GM19452 (cell line): ENCODE measurements around the gene HSD17B1.
A peak's percentile ranks its signal among the peaks of the same experiment; 100 is the strongest.
"Not testable (repeated sequence)": the region's sequence is repeated elsewhere in the genome, so short reads cannot be mapped to it uniquely, and the experiment has no call there.

Experiments used
- ATAC-seq: cut with Tn5 transposase; IDR thresholded peaks from one replicate; pipeline ENCODE4 v1.9.1; 2021; ENCODE audit not compliant: unreplicated experiment

HSD17B1 gene

DNA sequence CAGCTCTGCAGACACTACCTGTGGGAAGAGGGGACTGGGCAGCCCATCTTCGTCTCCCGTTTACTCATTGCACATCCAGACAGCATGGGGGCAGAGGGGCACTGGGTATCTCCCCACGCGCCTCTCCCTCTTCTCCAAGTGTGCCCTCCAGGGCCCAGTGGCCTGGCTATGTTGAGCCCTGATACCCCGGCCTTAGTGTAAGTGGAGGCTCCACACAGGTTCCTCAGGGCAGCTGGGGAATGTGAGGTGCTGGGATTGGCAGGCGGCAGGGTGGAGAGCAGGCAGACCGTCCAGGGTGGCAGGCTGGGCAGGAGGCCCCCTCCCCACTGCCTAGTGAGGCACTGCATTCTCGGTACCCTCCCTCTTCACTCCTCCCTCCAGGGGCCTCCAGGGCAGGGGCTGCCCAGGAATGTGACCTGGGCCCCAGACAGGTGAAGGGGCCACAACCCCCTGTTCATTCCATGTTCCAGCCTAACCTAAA is 29.9 kb upstream of the HSD17B1 start:
- ATAC-seq = no peak

DNA sequence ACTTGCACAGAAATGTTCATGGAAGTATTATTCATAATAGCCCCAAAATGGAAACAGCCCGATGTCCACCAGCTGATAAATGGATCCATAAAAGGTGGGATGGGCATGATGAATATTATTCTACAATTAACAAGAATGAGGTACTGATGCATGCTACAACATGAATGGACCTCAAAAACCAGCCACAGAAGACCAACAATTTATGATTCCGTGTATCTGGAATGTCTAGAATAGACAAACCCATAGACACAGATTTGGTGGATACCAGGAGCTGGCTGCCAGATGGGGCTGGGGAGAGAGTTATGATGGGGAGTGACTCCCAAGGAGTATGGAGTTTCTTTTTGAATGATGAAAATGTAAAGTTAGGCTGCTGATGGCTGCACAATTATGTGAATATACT is 27.5 kb upstream of the HSD17B1 start:
- ATAC-seq = no peak

- no peak for ATAC-seq
Measured at GRCh38 chr17:42526031-42526444, 26.7 kb upstream of the HSD17B1 start.

- no peak for ATAC-seq
Measured at GRCh38 chr17:42527932-42528331, 24.8 kb upstream of the HSD17B1 start.

GRCh38 chr17:42529061-42529460 is 23.7 kb upstream of the HSD17B1 start:
- ATAC-seq = no peak

- no peak for ATAC-seq
Measured at GRCh38 chr17:42530952-42531454, 21.7 kb upstream of the HSD17B1 start.

DNA sequence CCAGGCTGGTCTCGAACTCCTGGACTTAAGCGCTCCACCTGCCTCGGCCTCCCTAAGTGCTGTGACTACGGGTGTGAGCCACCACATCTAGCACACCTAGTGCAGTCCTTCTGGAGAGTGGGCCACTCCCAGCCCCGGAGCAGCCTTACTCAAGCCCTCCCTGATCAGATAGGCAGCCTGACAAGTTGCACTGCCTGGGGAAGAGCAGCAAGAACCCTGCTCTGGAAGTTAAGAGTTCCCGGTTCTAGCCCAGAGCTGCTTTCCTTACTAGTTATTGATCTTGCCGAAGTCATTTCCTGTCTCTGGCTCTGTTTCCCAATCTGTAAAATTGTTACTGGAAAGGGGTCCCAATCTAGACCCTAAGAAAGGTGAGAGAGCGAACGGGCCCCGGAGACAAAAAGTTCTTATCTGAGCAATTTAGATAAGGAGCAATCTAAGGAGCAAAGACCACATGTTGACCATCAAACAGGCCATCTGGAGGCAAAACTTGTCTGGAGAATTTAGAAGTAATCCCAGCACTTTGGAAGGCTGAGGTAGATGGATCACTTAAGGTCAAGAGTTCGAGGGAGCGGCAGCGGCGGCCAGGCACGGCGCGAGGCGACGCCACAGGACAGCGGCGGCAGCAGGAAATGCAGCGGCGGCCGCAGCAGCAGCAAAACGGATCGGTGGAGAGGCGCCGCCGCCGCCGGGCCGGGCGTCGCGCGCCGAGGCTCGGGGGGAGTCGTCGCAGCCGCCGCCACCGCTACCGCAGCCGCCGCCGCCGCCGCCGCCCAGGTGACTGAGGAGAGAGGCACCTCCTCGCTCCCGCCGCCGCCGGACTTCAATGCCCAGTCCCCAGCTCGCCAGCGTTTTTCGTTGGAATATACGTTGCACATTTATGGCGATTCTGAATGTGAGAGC is 21.0 kb upstream of the HSD17B1 start:
- no peak for ATAC-seq

DNA sequence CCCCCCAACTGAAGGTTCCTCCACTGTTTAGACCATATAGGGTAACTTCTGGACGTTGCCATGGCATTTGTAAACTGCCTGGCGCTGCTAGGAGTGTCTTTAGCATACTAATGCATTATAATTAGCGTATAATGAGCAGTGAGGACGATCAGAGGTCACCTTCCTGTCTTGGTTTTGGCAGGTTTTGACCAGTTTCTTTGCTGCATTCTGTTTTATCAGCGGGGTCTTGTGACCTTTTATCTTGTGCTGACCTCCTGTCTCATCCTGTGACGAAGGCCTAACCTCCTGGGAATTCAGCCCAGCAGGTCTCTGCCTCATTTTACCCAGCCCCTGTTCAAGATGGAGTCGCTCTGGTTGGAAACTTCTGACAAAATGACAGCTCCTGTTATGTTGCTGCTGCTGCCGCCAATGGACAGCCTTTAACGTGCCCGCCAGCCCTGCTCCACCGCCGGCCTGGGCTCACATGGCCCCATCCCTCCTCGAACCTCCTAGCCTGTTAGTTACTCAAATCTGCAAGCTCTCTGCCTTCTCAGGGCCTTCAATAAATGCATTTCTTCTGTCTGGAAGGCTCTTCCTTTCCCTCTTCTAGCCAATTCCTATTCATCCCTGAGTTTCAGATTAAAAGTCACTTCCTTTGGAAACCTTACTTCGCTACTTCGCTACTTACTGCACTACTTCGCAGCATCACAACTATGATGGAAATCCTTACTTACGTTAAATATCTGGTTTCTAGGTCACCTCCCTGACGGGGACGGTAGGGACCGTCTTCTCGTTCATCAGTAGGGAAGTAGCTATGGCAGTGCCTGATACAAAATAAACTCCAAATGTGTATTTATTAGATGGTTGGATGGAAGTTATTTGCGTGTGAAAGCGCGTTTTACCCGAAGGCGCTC is 17.3 kb upstream of the HSD17B1 start:
- ATAC-seq = no peak

DNA sequence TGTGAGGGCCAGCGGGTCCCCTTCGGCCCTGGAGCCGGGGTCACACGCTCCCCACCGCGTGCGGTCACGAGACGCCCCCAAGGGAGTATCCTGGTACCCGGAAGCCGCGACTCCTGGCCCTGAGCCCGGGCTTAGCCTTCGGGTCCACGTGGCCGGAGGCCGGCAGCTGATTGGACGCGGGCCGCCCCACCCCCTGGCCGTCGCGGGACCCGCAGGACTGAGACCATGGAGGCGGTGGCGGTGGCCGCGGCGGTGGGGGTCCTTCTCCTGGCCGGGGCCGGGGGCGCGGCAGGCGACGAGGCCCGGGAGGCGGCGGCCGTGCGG is 16.7 kb upstream of the HSD17B1 start, which contains the start of gene NAGLU:
Gene NAGLU, plus strand, starts transcription at position 194 of the 324 bp plus-strand sequence. Its CDS starts 32 bp downstream, at position 226.
- ATAC-seq = peak; percentile 76

DNA sequence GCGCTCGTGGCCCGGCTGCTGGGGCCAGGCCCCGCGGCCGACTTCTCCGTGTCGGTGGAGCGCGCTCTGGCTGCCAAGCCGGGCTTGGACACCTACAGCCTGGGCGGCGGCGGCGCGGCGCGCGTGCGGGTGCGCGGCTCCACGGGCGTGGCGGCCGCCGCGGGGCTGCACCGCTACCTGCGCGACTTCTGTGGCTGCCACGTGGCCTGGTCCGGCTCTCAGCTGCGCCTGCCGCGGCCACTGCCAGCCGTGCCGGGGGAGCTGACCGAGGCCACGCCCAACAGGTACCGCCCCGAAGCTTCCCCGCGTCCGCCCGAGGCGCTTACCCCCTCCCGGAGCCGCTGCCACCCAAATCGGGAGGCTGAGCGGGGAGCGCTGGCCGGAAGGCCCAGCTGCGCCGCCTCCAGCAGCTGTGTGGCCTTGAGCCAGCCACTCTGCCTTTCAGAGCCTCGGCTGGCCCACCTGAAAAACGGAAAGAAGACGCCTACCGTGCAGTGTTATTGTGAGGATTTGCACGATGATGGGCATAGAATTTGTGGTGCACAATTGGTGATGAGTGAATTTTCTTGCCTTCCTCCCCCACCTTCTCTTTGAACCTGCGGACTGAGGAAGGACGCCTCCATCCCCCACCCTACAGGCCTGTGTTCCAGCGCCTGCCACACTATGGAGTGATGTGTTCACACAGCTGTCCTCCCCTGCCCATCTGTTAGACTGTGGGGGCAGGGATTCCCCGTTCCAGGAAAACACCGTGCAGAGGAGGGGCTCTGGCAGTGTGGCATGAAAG is 16.2 kb upstream of the HSD17B1 start:
- ATAC-seq = peak; percentile 65

DNA sequence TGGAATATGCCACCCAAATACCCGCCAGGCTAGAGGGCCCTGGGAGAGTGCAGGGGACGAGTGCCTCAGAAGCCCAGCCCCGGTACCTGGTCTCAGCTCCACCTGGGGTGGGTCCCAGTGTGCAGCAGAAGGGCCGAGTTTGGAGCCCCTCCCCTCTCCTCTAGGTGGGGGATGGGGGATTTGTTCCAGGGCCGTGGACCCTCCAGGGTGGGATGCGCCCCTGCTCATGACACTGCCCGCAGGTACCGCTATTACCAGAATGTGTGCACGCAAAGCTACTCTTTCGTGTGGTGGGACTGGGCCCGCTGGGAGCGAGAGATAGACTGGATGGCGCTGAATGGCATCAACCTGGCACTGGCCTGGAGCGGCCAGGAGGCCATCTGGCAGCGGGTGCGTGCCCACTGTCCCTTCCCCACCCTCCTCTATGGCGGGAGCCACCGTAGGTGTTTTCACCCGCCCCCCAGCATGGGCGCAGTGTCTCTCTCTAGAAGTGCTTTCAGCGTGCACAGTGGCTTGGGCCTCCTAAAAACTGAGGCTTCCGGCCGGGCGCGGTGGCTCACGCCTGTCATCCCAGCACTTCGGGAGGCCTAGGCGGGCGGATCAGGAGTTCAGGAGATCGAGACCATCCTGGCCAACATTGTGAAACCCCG is 15.4 kb upstream of the HSD17B1 start:
- ATAC-seq = no peak

DNA sequence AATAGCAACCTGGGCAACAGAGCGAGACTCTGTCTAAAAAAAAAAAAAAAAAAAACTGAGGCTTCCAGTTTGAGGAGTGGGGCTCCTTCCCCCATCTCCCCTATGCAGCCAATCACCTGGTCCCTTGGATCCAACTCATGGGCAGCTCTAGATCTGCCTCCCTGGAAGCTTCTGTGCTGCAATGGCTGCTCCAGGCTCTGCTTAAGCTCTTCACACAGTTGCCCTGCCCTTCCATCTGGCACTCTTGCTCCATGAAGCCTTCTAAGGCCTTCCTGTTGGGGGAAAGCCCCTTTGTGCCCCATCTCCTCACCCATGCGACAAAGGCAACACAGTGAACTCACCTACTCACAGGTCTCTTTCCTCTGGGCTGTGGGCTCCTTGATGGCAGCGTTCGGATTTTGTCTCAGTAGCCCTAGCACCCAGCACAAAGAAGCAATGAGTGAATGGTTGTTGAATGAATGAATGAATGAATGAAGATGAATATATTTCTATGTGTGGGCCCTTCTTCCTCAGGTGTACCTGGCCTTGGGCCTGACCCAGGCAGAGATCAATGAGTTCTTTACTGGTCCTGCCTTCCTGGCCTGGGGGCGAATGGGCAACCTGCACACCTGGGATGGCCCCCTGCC is 14.8 kb upstream of the HSD17B1 start:
- ATAC-seq = no peak

- ATAC-seq = no peak
Measured at GRCh38 chr17:42538482-42538881, 14.2 kb upstream of the HSD17B1 start.

GRCh38 chr17:42540558-42540957 is 12.2 kb upstream of the HSD17B1 start:
- not testable (repeated sequence) for ATAC-seq

GRCh38 chr17:42541041-42541833 is 11.5 kb upstream of the HSD17B1 start:
- ATAC-seq = no peak

- no peak for ATAC-seq
Measured at GRCh38 chr17:42543190-42544079, 9.3 kb upstream of the HSD17B1 start.

GRCh38 chr17:42544874-42545283 is 7.8 kb upstream of the HSD17B1 start:
- no peak for ATAC-seq
